Gastrocnemius medialis (tissue), 4 donors: Measurements from ENCODE around the gene TSPYL6. TPM values are rescaled to one million over a fixed set of nuclear protein-coding genes. Genes with fewer than 3 reads are reported as not detected.

Experiments used
- ATAC-seq, 2 donors: fragments of 150-250 bp; one replicate each; pipeline ENCODE4 v1.9.1; 2016
- DNase-seq, 2 donors: peaks; one replicate each; pipeline ENCODE4 v3.0.0-alpha.2; 2019
- H3K27ac ChIP-seq, 4 donors: fragments of 200-600 bp; sonication (generic); 1 replicate in 1 of 4; 2 replicates in 3 of 4; pipeline ENCODE4 v1.5.1; 2016 to 2018; ENCODE audit warnings: mild to moderate bottlenecking in 2 of 4, moderate library complexity in 1 of 4
- H3K27me3 ChIP-seq, 3 donors: fragments of 200-600 bp; sonication (generic) in 2 of 3; 1 replicate in 1 of 3; 2 replicates in 2 of 3; pipeline versions ENCODE4 v1.5.1 to v1.6.0; 2016 to 2019; ENCODE audit warnings: mild to moderate bottlenecking in 1 of 3, moderate library complexity in 1 of 3
- H3K36me3 ChIP-seq, 2 donors: fragments of 200-600 bp; sonication (generic) in 1 of 2; one replicate each; pipeline ENCODE4 v1.5.1; 2017 to 2018
- H3K4me1 ChIP-seq, 2 donors: fragments of 200-600 bp; sonication (generic) in 1 of 2; one replicate each; pipeline ENCODE4 v1.5.1; 2016 to 2017; ENCODE audit warnings: mild to moderate bottlenecking in 2 of 2
- H3K4me3 ChIP-seq, 4 donors: fragments of 200-600 bp; sonication (generic) in 3 of 4; 1 replicate in 1 of 4; 2 replicates in 3 of 4; pipeline ENCODE4 v1.5.1; 2016 to 2019; ENCODE audit warnings: mild to moderate bottlenecking in 2 of 4
- H3K9me3 ChIP-seq, 3 donors: fragments of 200-600 bp; sonication (generic) in 2 of 3; 1 replicate in 1 of 3; 2 replicates in 2 of 3; pipeline ENCODE4 v1.5.1; 2016 to 2019
- CTCF ChIP-seq, 5 experiments: fragments of 450-650 bp in 3 of 5; fragments of 200-600 bp in 2 of 5; sonication (generic) in 2 of 5; IDR thresholded peaks in 4 of 5; conservative IDR thresholded peaks in 1 of 5; 1 replicate in 4 of 5; 2 replicates in 1 of 5; pipeline ENCODE4 v1.5.1; 2016 to 2019; ENCODE audit warnings: antibody characterized with exemption in 5 of 5, mild to moderate bottlenecking in 3 of 5, moderate library complexity in 3 of 5
- POLR2A ChIP-seq, 2 donors: fragments of 450-650 bp; IDR thresholded peaks; one replicate each; pipeline ENCODE4 v1.6.1; 2017; ENCODE audit warnings: antibody characterized with exemption in 2 of 2, mild to moderate bottlenecking in 2 of 2, moderate library complexity in 2 of 2
- in situ Hi-C, 4 donors: fragments of 200-750 bp; cut with MboI; loops; one replicate each; pipeline versions ENCODE4 v1.15.0 to v1.8.0; 2017; ENCODE audit warnings: low sequenced_read_pairs in 4 of 4
- intact Hi-C: fragments of 100-400 bp; cut with DNase I; formaldehyde crosslinking; loops from one replicate; pipeline ENCODE4 v1.15.1; 2023; ENCODE audit warnings: low total_unique reads
- total RNA-seq, 4 donors: library from RNA; depleted of rRNA; stranded (reverse); fragments of >200 nt; gene quantifications; one replicate each; pipeline versions ENCODE4 v1.1.0 to v1.2.3, GENCODE V29; 2016

The TSPYL6 gene
- total RNA-seq, 4 donors from 2014 or later, result not detected

- Histone ChIP-seq H3K36me3 (no peaks in the 10 kb centered on the region), H3K27ac (no peak overlapping the region), H3K27me3 (no peaks in the 10 kb centered on the region), H3K9me3 (no peaks in the 10 kb centered on the region), H3K4me1 (no peaks in the 10 kb centered on the region), H3K4me3 (no peak overlapping the region)
- TF ChIP-seq POLR2A (IDR thresholded peaks at IDR 0.05) (no peak), CTCF (IDR thresholded peaks at IDR 0.05 in 4 of 5, conservative IDR thresholded peaks at IDR 0.05 in 1 of 5) (no peak)
- ATAC-seq (no peak), DNase-seq (no peak)
- in situ Hi-C loops (no loop called here), intact Hi-C loops (no loop called here)
Observed at GRCh38 chr2:54260241-54260595, 4.2 kb upstream of the TSPYL6 start.

- ATAC-seq (no peak), DNase-seq (no peak)
Observed at GRCh38 chr2:54259413-54260240, 3.6 kb upstream of the TSPYL6 start.

GRCh38 chr2:54258166-54258565 is 2.1 kb upstream of the TSPYL6 start:
- Histone ChIP-seq H3K4me1 (no peaks in the 10 kb centered on the region), H3K27ac (no peak overlapping the region), H3K27me3 (no peaks in the 10 kb centered on the region), H3K9me3 (no peaks in the 10 kb centered on the region), H3K36me3 (no peaks in the 10 kb centered on the region), H3K4me3 (no peak overlapping the region)
- in situ Hi-C loops, result no loop called here
- no peak for ATAC-seq
- DNase-seq, result no peak
- intact Hi-C loops, result no loop called here
- no peak for TF ChIP-seq POLR2A (IDR thresholded peaks at IDR 0.05)
- no peak for TF ChIP-seq CTCF (IDR thresholded peaks at IDR 0.05 in 4 of 5, conservative IDR thresholded peaks at IDR 0.05 in 1 of 5)

More at GRCh38 chr2:54259413-54260240, 3.6 kb upstream of the TSPYL6 start:
- in situ Hi-C loops (no loop called here), intact Hi-C loops (no loop called here)
- no peaks in the 10 kb centered on the region for H3K36me3 ChIP-seq
- no peaks in the 10 kb centered on the region for H3K9me3 ChIP-seq
- no peak overlapping the region for H3K27ac ChIP-seq
- H3K27me3 ChIP-seq, result no peaks in the 10 kb centered on the region
- no peak overlapping the region for H3K4me3 ChIP-seq
- TF ChIP-seq CTCF (IDR thresholded peaks at IDR 0.05 in 4 of 5, conservative IDR thresholded peaks at IDR 0.05 in 1 of 5) (no peak), POLR2A (IDR thresholded peaks at IDR 0.05) (no peak)
- no peaks in the 10 kb centered on the region for H3K4me1 ChIP-seq

GRCh38 chr2:54255230-54256090 is 569 bp downstream of the TSPYL6 start:
- DNase-seq (no peak), ATAC-seq (no peak)
- Histone ChIP-seq H3K4me3 (no peak overlapping the region), H3K9me3 (no peaks in the 10 kb centered on the region), H3K27me3 (no peaks in the 10 kb centered on the region), H3K36me3 (no peaks in the 10 kb centered on the region), H3K27ac (no peak overlapping the region), H3K4me1 (no peaks in the 10 kb centered on the region)
- in situ Hi-C loops, result no loop called here
- intact Hi-C loops, result no loop called here
- TF ChIP-seq POLR2A (IDR thresholded peaks at IDR 0.05) (no peak), CTCF (IDR thresholded peaks at IDR 0.05 in 4 of 5, conservative IDR thresholded peaks at IDR 0.05 in 1 of 5) (no peak)
